ENCODE measurements around the gene ZNF783.

ZNF783 gene

DNA sequence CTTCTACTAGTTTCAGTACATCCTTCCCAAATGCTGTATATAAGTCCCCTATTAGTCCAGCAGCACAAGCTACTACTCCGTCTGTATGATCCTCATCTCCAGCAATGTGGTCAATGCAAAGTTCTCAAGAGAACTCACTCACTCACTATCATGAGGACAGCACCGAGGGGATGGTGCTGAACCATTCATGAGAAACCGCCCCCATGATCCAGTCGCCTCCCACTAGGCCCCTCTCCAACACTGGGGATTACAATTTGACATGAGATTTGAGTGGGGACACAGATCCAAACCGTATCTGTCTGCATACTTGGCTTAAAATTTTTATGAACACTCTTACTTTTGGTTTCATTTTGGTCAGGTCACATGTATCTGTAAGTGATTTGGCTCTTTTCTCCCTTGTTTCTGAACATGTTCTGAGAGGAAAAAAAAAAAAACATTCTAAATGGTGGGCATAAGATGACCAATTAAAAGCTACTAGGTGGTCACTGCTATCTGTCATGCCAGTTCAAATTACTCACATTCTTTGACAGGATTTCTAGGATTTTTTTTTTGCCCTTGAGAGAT lies 60.1 kb downstream of the ZNF783 start:
- intact Hi-C loops (cut with DNase I; ENCODE audit: low total_unique reads) = no loop called here
- Histone ChIP-seq H3K4me3 (peak overlapping the region; percentile 43 to 45), H3K36me3 (no peaks in the 10 kb centered on the region), H3K27me3 (peaks cover 0 to 13% of the 10 kb centered on the region in 2 donors), H3K27ac (peak overlapping the region in 1 of 2 donors; percentile 40), H3K4me1 (no peaks in the 10 kb centered on the region), H3K9me3 (no peaks in the 10 kb centered on the region)
- TF ChIP-seq, protein P1, sequence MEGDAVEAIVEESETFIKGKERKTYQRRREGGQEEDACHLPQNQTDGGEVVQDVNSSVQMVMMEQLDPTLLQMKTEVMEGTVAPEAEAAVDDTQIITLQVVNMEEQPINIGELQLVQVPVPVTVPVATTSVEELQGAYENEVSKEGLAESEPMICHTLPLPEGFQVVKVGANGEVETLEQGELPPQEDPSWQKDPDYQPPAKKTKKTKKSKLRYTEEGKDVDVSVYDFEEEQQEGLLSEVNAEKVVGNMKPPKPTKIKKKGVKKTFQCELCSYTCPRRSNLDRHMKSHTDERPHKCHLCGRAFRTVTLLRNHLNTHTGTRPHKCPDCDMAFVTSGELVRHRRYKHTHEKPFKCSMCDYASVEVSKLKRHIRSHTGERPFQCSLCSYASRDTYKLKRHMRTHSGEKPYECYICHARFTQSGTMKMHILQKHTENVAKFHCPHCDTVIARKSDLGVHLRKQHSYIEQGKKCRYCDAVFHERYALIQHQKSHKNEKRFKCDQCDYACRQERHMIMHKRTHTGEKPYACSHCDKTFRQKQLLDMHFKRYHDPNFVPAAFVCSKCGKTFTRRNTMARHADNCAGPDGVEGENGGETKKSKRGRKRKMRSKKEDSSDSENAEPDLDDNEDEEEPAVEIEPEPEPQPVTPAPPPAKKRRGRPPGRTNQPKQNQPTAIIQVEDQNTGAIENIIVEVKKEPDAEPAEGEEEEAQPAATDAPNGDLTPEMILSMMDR (IDR thresholded peaks at IDR 0.05) = no peak
- no peak for DNase-seq

DNA sequence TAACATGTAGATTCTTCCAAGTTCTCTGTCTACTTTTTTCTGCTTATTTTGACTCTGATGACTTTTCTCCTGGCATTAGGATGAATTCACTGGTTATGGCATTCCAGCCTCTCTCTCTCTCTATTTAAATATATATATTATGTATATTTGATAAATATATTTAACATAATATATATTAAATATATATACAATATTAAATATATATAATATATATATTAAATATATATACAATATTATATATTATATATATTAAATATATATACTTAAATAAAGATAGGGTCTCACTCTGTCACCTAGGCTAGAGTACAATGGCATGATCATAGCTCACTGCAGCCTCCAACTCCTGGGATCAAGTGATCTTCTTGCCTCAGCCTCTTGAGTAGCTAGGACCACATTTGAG lies 60.7 kb downstream of the ZNF783 start:
- H3K4me3 ChIP-seq = peak overlapping the region in 1 of 2 donors; percentile 45
- TF ChIP-seq, protein P1 (IDR thresholded peaks at IDR 0.05) = no peak
- H3K27ac ChIP-seq = no peak overlapping the region
- H3K9me3 ChIP-seq = no peaks in the 10 kb centered on the region
- H3K36me3 ChIP-seq = no peaks in the 10 kb centered on the region
- H3K4me1 ChIP-seq = no peaks in the 10 kb centered on the region
- intact Hi-C loops (cut with DNase I; ENCODE audit: low total_unique reads) = no loop called here
- DNase-seq = no peak
- peaks cover 0 to 13% of the 10 kb centered on the region in 2 donors for H3K27me3 ChIP-seq

DNA sequence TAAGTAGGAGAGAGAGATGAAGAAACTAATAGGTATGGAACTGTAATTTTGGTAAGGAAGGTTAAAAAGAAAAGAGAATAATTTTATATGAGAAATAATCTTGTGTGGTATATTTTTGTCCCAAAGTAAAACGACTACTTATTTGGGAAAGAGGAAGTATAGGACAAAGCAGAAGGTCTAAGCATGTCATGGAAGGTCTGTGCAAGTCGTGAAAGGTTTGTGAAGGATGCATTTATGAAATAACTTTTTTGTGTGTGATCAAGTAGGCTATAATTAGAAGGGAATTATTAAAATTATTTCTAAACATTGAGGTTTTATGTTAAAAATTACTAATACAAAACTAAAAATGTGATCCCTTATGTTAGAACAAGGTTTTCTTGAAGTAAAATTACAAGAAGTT lies 63.3 kb downstream of the ZNF783 start:
- H3K27me3 ChIP-seq = no peaks in the 10 kb centered on the region
- TF ChIP-seq, protein P1 (IDR thresholded peaks at IDR 0.05) = no peak
- no peaks in the 10 kb centered on the region for H3K4me1 ChIP-seq
- no peaks in the 10 kb centered on the region for H3K9me3 ChIP-seq
- DNase-seq = no peak
- no peak overlapping the region for H3K27ac ChIP-seq
- intact Hi-C loops (cut with DNase I; ENCODE audit: low total_unique reads) = no loop called here
- no peak overlapping the region for H3K4me3 ChIP-seq
- no peaks in the 10 kb centered on the region for H3K36me3 ChIP-seq

GRCh38 chr7:149329265-149329664 lies 67.3 kb downstream of the ZNF783 start:
- Histone ChIP-seq H3K4me3 (no peak overlapping the region), H3K27ac (no peak overlapping the region), H3K4me1 (no peaks in the 10 kb centered on the region), H3K27me3 (no peaks in the 10 kb centered on the region), H3K36me3 (no peaks in the 10 kb centered on the region), H3K9me3 (peaks cover 0 to 6% (median 3%) of the 10 kb centered on the region in 3 donors)
- TF ChIP-seq, protein P1 (IDR thresholded peaks at IDR 0.05) = no peak
- no peak for DNase-seq
- intact Hi-C loops (cut with DNase I; ENCODE audit: low total_unique reads) = no loop called here

DNA sequence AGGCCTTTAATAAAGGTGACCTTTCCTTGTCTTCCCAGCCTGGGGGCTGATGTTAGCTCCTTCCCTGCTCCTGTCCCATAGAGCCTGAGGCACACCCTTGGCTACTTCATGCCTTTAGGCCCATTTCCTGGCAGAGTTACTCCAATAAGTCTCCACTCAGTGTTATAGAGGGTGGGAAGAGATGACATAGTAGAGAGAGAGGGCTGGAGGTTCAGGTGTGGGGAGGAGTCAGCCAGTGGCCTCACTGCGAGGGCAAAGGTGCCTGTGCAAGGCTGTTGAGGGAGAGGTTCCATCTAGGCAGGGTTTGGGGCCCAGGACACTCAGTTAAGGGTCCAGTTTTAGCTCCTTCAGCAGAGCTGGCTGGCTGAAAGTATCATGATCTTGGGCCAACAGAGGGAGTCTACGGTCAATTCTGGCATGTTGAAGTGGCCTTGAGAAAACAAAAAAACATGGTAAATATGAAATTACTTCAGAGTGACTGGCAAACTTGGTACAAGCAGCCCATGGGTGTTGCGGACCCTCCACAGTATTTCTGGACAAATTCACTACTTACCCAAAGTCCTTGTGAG lies 67.9 kb downstream of the ZNF783 start:
- Histone ChIP-seq H3K4me3 (no peak overlapping the region), H3K4me1 (no peaks in the 10 kb centered on the region), H3K27ac (no peak overlapping the region), H3K9me3 (peaks cover 0 to 6% (median 3%) of the 10 kb centered on the region in 3 donors), H3K36me3 (no peaks in the 10 kb centered on the region), H3K27me3 (no peaks in the 10 kb centered on the region)
- DNase-seq = no peak
- intact Hi-C loops (cut with DNase I; ENCODE audit: low total_unique reads) = no loop called here
- TF ChIP-seq, protein P1 (IDR thresholded peaks at IDR 0.05) = no peak

Measured in tibial artery (tissue), 4 donors.